Measurements from ENCODE around the gene ASXL1.
A peak's percentile ranks its signal among the peaks of the same experiment; 100 is the strongest.

The ASXL1 gene

GRCh38 chr20:32474009-32474716, 116.0 kb downstream of the ASXL1 start:
- H3K4me1 ChIP-seq: peaks cover 19% of the 10 kb centered on the region
- no peaks in the 10 kb centered on the region for H3K27me3 ChIP-seq (ENCODE audit: low read depth)
- DNase-seq (ENCODE audit: low spot score in 2 of 2): no peak
- in situ Hi-C loops (cut with MboI; ENCODE audit: low sequenced_read_pairs): no loop called here
- H3K9me3 ChIP-seq: no peaks in the 10 kb centered on the region
- H3K4me3 ChIP-seq: no peak overlapping the region
- no peaks in the 10 kb centered on the region; the same call in 1 of the 2 replicates for H3K36me3 ChIP-seq (replicated peaks)

GRCh38 chr20:32474717-32474966, 116.5 kb downstream of the ASXL1 start:
- Histone ChIP-seq H3K27me3 (ENCODE audit: low read depth) (no peaks in the 10 kb centered on the region), H3K4me3 (no peak overlapping the region), H3K36me3 (replicated peaks) (no peaks in the 10 kb centered on the region; the same call in 1 of the 2 replicates), H3K9me3 (no peaks in the 10 kb centered on the region), H3K4me1 (peaks cover 19% of the 10 kb centered on the region)
- no peak for DNase-seq (ENCODE audit: low spot score in 2 of 2)
- in situ Hi-C loops (cut with MboI; ENCODE audit: low sequenced_read_pairs): no loop called here

GRCh38 chr20:32474967-32475811, 117.1 kb downstream of the ASXL1 start:
- no peaks in the 10 kb centered on the region; the same call in 1 of the 2 replicates for H3K36me3 ChIP-seq (replicated peaks)
- in situ Hi-C loops (cut with MboI; ENCODE audit: low sequenced_read_pairs): no loop called here
- H3K9me3 ChIP-seq: no peaks in the 10 kb centered on the region
- H3K27me3 ChIP-seq (ENCODE audit: low read depth): no peaks in the 10 kb centered on the region
- peak overlapping the region; percentile 4; the same call in 1 of the 2 replicates for H3K4me3 ChIP-seq
- DNase-seq (ENCODE audit: low spot score in 2 of 2): peak; percentile 53 to 87
- H3K4me1 ChIP-seq: peaks cover 19% of the 10 kb centered on the region

- in situ Hi-C loops (cut with MboI; ENCODE audit: low sequenced_read_pairs): no loop called here
- H3K27me3 ChIP-seq (ENCODE audit: low read depth): no peaks in the 10 kb centered on the region
- no peak for DNase-seq (ENCODE audit: low spot score in 2 of 2)
- peaks cover 20% of the 10 kb centered on the region for H3K4me1 ChIP-seq
- H3K9me3 ChIP-seq: no peaks in the 10 kb centered on the region
- H3K36me3 ChIP-seq (replicated peaks): no peaks in the 10 kb centered on the region; the same call in 1 of the 2 replicates
- no peak overlapping the region for H3K4me3 ChIP-seq
Observed at GRCh38 chr20:32476684-32477593, 118.8 kb downstream of the ASXL1 start.

- Histone ChIP-seq H3K36me3 (replicated peaks) (no peaks in the 10 kb centered on the region; the same call in 1 of the 2 replicates), H3K27me3 (ENCODE audit: low read depth) (no peaks in the 10 kb centered on the region), H3K9me3 (no peaks in the 10 kb centered on the region), H3K4me1 (peaks cover 21% of the 10 kb centered on the region), H3K4me3 (no peak overlapping the region)
- in situ Hi-C loops (cut with MboI; ENCODE audit: low sequenced_read_pairs): no loop called here
- DNase-seq (ENCODE audit: low spot score in 2 of 2): no peak
Observed at GRCh38 chr20:32477594-32478512, 119.7 kb downstream of the ASXL1 start.

- in situ Hi-C loops (cut with MboI; ENCODE audit: low sequenced_read_pairs): no loop called here
- Histone ChIP-seq H3K4me1 (peaks cover 21% of the 10 kb centered on the region), H3K4me3 (no peak overlapping the region), H3K9me3 (no peaks in the 10 kb centered on the region), H3K27me3 (ENCODE audit: low read depth) (no peaks in the 10 kb centered on the region), H3K36me3 (replicated peaks) (no peaks in the 10 kb centered on the region; the same call in 1 of the 2 replicates)
- DNase-seq (ENCODE audit: low spot score in 2 of 2): no peak
Observed at GRCh38 chr20:32478576-32478975, 120.4 kb downstream of the ASXL1 start.

- no peak for DNase-seq (ENCODE audit: low spot score in 2 of 2)
- Histone ChIP-seq H3K4me1 (peaks cover 21% of the 10 kb centered on the region), H3K27me3 (ENCODE audit: low read depth) (no peaks in the 10 kb centered on the region), H3K9me3 (no peaks in the 10 kb centered on the region), H3K4me3 (no peak overlapping the region), H3K36me3 (replicated peaks) (no peaks in the 10 kb centered on the region; the same call in 1 of the 2 replicates)
- in situ Hi-C loops (cut with MboI; ENCODE audit: low sequenced_read_pairs): no loop called here
Observed at GRCh38 chr20:32479012-32479411, 120.9 kb downstream of the ASXL1 start.

GRCh38 chr20:32479697-32480171, 121.6 kb downstream of the ASXL1 start:
- Histone ChIP-seq H3K36me3 (replicated peaks) (no peaks in the 10 kb centered on the region), H3K9me3 (no peaks in the 10 kb centered on the region), H3K4me3 (no peak overlapping the region), H3K4me1 (peaks cover 20% of the 10 kb centered on the region), H3K27me3 (ENCODE audit: low read depth) (no peaks in the 10 kb centered on the region)
- in situ Hi-C loops (cut with MboI; ENCODE audit: low sequenced_read_pairs): no loop called here
- DNase-seq (ENCODE audit: low spot score in 2 of 2): no peak

- peaks cover 19% of the 10 kb centered on the region for H3K4me1 ChIP-seq
- no peak for DNase-seq (ENCODE audit: low spot score in 2 of 2)
- no peaks in the 10 kb centered on the region for H3K9me3 ChIP-seq
- in situ Hi-C loops (cut with MboI; ENCODE audit: low sequenced_read_pairs): no loop called here
- H3K27me3 ChIP-seq (ENCODE audit: low read depth): no peaks in the 10 kb centered on the region; the same call in 1 of the 2 replicates
- H3K4me3 ChIP-seq: no peak overlapping the region
- no peaks in the 10 kb centered on the region for H3K36me3 ChIP-seq (replicated peaks)
Observed at GRCh38 chr20:32480371-32481241, 122.5 kb downstream of the ASXL1 start.

GRCh38 chr20:32481311-32482142, 123.4 kb downstream of the ASXL1 start:
- peaks cover 11% of the 10 kb centered on the region; the same call in 1 of the 2 replicates for H3K4me1 ChIP-seq
- DNase-seq (ENCODE audit: low spot score in 2 of 2): no peak
- in situ Hi-C loops (cut with MboI; ENCODE audit: low sequenced_read_pairs): no loop called here
- no peaks in the 10 kb centered on the region for H3K36me3 ChIP-seq (replicated peaks)
- no peaks in the 10 kb centered on the region; the same call in 1 of the 2 replicates for H3K27me3 ChIP-seq (ENCODE audit: low read depth)
- H3K9me3 ChIP-seq: no peaks in the 10 kb centered on the region
- peak overlapping the region; percentile 48 for H3K4me3 ChIP-seq

GRCh38 chr20:32482143-32482441, 124.0 kb downstream of the ASXL1 start:
- in situ Hi-C loops (cut with MboI; ENCODE audit: low sequenced_read_pairs): no loop called here

More at GRCh38 chr20:32482143-32482441, 124.0 kb downstream of the ASXL1 start:
- Histone ChIP-seq H3K4me3 (peak overlapping the region; percentile 48), H3K36me3 (replicated peaks) (no peaks in the 10 kb centered on the region), H3K27me3 (ENCODE audit: low read depth) (no peaks in the 10 kb centered on the region; the same call in 1 of the 2 replicates), H3K4me1 (peaks cover 11% of the 10 kb centered on the region; the same call in 1 of the 2 replicates), H3K9me3 (no peaks in the 10 kb centered on the region)
- DNase-seq (ENCODE audit: low spot score in 2 of 2): peak in 1 of 2 experiments; percentile 16
